Panc1 (cell line): ENCODE results near the gene ZNF570. TPM values are rescaled to one million over a fixed set of nuclear protein-coding genes. Genes with fewer than 3 reads are reported as not detected.

ENCODE experiments used
- ATAC-seq: fragments of 200-7000 bp; cut with Tn5 transposase; 2 replicates; pipeline ENCODE4 v1.9.1; 2020; ENCODE audit warnings: mild to moderate bottlenecking, moderate library complexity
- Bru-seq: library from RNA; stranded (reverse); fragments of 400-500 nt; gene quantifications from one replicate; lab custom pipeline; 2021; lab: Mats Ljungman, UMichigan
- BruChase-seq, 2 experiments: library from RNA; stranded (reverse); fragments of 400-500 nt; gene quantifications; one replicate each; lab custom pipeline; 2021; lab: Mats Ljungman, UMichigan
- BruUV-seq: library from RNA; stranded (reverse); fragments of 400-500 nt; replicated peaks from 2 replicates; lab custom pipeline; 2021; lab: Mats Ljungman, UMichigan
- CTCF ChIA-PET: fragments of 300-600 bp; sonication (Branson Sonifier 250); formaldehyde crosslinking; loops from one replicate; lab custom pipeline; 2022; ENCODE audit warnings: antibody characterized with exemption; lab: Charles Lee
- POLR2A ChIA-PET: fragments of 300-600 bp; sonication (Branson Sonifier 250); formaldehyde crosslinking; loops from one replicate; lab custom pipeline; 2022; ENCODE audit warnings: antibody characterized with exemption; lab: Charles Lee
- DNase-seq: peaks from one replicate; pipeline ENCODE4 v3.0.0-alpha.2; 2010; ENCODE audit warnings: low read depth, low spot score
- H3K27ac ChIP-seq: 2 replicates; pipeline ENCODE4 v1.5.1; 2011; ENCODE audit warnings: mild to moderate bottlenecking, low read length, inconsistent platforms
- H3K27me3 ChIP-seq: fragments of 200-500 bp; sonication (Bioruptor generic); 2 replicates; pipeline ENCODE4 v1.6.0; 2014; ENCODE audit warnings: low read length, inconsistent platforms; ENCODE audit not compliant: control insufficient read depth, insufficient read depth
- H3K36me3 ChIP-seq: fragments of 200-500 bp; sonication (Bioruptor generic); 2 replicates; pipeline ENCODE4 v1.5.1; 2014; ENCODE audit warnings: inconsistent platforms, mild to moderate bottlenecking, low read length, moderate library complexity; ENCODE audit not compliant: control insufficient read depth, insufficient read depth
- H3K4me1 ChIP-seq: 2 replicates; pipeline ENCODE4 v1.5.1; 2011; ENCODE audit warnings: inconsistent platforms, mild to moderate bottlenecking, low read length, moderate library complexity; ENCODE audit not compliant: control insufficient read depth, insufficient read depth
- H3K4me3 ChIP-seq, 2 experiments: 2 replicates each; pipeline ENCODE4 v1.5.1; 2011 to 2012; ENCODE audit warnings: low read depth in 2 of 2, low read length in 2 of 2, mild to moderate bottlenecking in 2 of 2, inconsistent platforms in 1 of 2, moderate library complexity in 1 of 2
- H3K9me3 ChIP-seq: fragments of 200-500 bp; sonication (Bioruptor generic); 2 replicates; pipeline ENCODE4 v1.5.1; 2014; ENCODE audit warnings: low read depth, mild to moderate bottlenecking, inconsistent platforms, low read length, moderate library complexity; ENCODE audit not compliant: control insufficient read depth, insufficient read depth
- CTCF ChIP-seq: fragments of 450-650 bp; IDR thresholded peaks from 2 replicates; pipeline ENCODE4 v1.5.1; 2017; ENCODE audit warnings: mild to moderate bottlenecking
- POLR2AphosphoS5 ChIP-seq: IDR thresholded peaks from 2 replicates; pipeline ENCODE4 v1.6.1; 2012; ENCODE audit warnings: mild to moderate bottlenecking, low read depth, low read length, moderate library complexity
- REST ChIP-seq, 2 experiments: IDR thresholded peaks; 2 replicates each; pipeline ENCODE4 v1.6.1; 2011 to 2012; ENCODE audit warnings: low read depth in 2 of 2, control low read depth in 1 of 2, low read length in 1 of 2, mild to moderate bottlenecking in 1 of 2, moderate library complexity in 1 of 2; ENCODE audit not compliant: insufficient read depth in 1 of 2
- SIN3A ChIP-seq: IDR thresholded peaks from 2 replicates; pipeline ENCODE4 v1.6.1; 2012; ENCODE audit warnings: low read depth, mild to moderate bottlenecking, low read length, moderate library complexity, borderline replicate concordance; ENCODE audit not compliant: insufficient read depth
- TCF7L2 ChIP-seq: IDR thresholded peaks from 2 replicates; pipeline ENCODE4 v1.6.1; 2011; ENCODE audit warnings: mild to moderate bottlenecking, low read depth, low read length, inconsistent platforms
- in situ Hi-C: cut with HindIII; loops from 2 replicates; pipeline ENCODE4 v1.10.0; 2016; ENCODE audit warnings: low sequenced_read_pairs, low pct_unique_long_range_greater_than_20kb
- intact Hi-C: fragments of 100-400 bp; cut with micrococcal nuclease; formaldehyde crosslinking; loops from one replicate; pipeline ENCODE4 v1.10.0; 2022; ENCODE audit not compliant: unreplicated experiment
- long read RNA-seq: library from polyadenylated mRNA; unstranded; transcript quantifications from one replicate; pipeline ENCODE4 v2.0.0, GENCODE V29; 2021; ENCODE audit not compliant: unreplicated experiment
- polyA plus RNA-seq: library from polyadenylated mRNA; unstranded; fragments of >200 nt; gene quantifications from one replicate; pipeline ENCODE4 v1.2.1, GENCODE V29; 2012; ENCODE audit warnings: missing spikeins; ENCODE audit not compliant: insufficient read length
- total RNA-seq: library from RNA; stranded (reverse); gene quantifications from one replicate; pipeline ENCODE4 v1.2.1, GENCODE V29; 2021; ENCODE audit not compliant: unreplicated experiment

ZNF570 gene
- total RNA-seq (10.1 TPM), Bru-seq, nascent RNA (percentile 66 among the genes with signal in this experiment), BruChase-seq, experiment 1, labeled RNA remaining after a 2-hour chase (percentile 82 among the genes with signal in this experiment), BruChase-seq, experiment 2, labeled RNA remaining after a 6-hour chase (percentile 73 among the genes with signal in this experiment)
- 4.9 TPM for polyA plus RNA-seq
- long read RNA-seq, full-length matches to known transcripts: 1 of 12 reads
- long read RNA-seq, partial matches to known transcripts: 0 of 12 reads
- long read RNA-seq, other reads (novel, unspliced or antisense): 11 of 12 reads

GRCh38 chr19:37468961-37469777 lies at the start of gene ZNF570:
ZNF570 (plus strand) TSS chr19:37469356; CDS start chr19:37470355, 999 bp downstream.
- H3K9me3 ChIP-seq: peaks cover 41% of the 10 kb centered on the region; the same call in 1 of the 2 replicates
- in situ Hi-C loops: no loop called here
- no peaks in the 10 kb centered on the region for H3K36me3 ChIP-seq
- H3K4me3 ChIP-seq: peak within 1 kb of the TSS; percentile 85 to 93
- no TSS peak for BruUV-seq
- CTCF ChIA-PET: no interaction called here
- ATAC-seq: peak; percentile 89
- intact Hi-C loops: loop anchor here (5.0 kb wide), 1 partner anchor 183 kb away; no protein-coding TSS in a partner anchor
- peak within 1 kb of the TSS; percentile 94 for H3K27ac ChIP-seq
- peaks cover 7% of the 10 kb centered on the region; the same call in 1 of the 2 replicates for H3K4me1 ChIP-seq
- DNase-seq: peak; percentile 73
- POLR2A ChIA-PET: interaction anchor here (0.6 kb wide), 1 partner anchor 379 kb away, joined by 3 read pairs; no protein-coding TSS in a partner anchor
- TF ChIP-seq POLR2AphosphoS5: peak; percentile 76; the same call in 1 of the 2 replicates
- TF ChIP-seq REST (IDR thresholded peaks at IDR 0.05; ENCODE audit: insufficient read depth in 1 of 2, low read depth in 2 of 2, low read length in 1 of 2): 0 out of 4 replicates have a peak, but pooled peaks of 1 of the 2 experiments have one; percentile 31
- TF ChIP-seq CTCF: no peak
- peak; percentile 100 for TF ChIP-seq TCF7L2
- no peak for TF ChIP-seq SIN3A
- no peaks in the 10 kb centered on the region for H3K27me3 ChIP-seq

GRCh38 chr19:37452500-37453245 lies 16.5 kb upstream of the ZNF570 start:
- intact Hi-C loops (no loop called here), in situ Hi-C loops (no loop called here)
- no peaks in the 10 kb centered on the region for H3K36me3 ChIP-seq
- POLR2A ChIA-PET: interaction anchor here (0.6 kb wide), 1 partner anchor 1069 kb away, joined by 4 read pairs; no protein-coding TSS in a partner anchor
- H3K27ac ChIP-seq: no peak overlapping the region
- no peak overlapping the region for H3K4me3 ChIP-seq
- DNase-seq (no peak), ATAC-seq (no peak)
- CTCF ChIA-PET: no interaction called here
- no TSS peak for BruUV-seq
- peaks cover 94% of the 10 kb centered on the region for H3K9me3 ChIP-seq
- no peak for TF ChIP-seq TCF7L2
- TF ChIP-seq POLR2AphosphoS5: no peak
- TF ChIP-seq REST (IDR thresholded peaks at IDR 0.05; ENCODE audit: insufficient read depth in 1 of 2, low read depth in 2 of 2, low read length in 1 of 2): no peak
- no peak for TF ChIP-seq SIN3A
- TF ChIP-seq CTCF: no peak
- H3K27me3 ChIP-seq: no peaks in the 10 kb centered on the region
- no peaks in the 10 kb centered on the region for H3K4me1 ChIP-seq
